Colonic mucosa (tissue), 4 donors: ENCODE measurements around the gene GREB1. TPM values are rescaled to one million over a fixed set of nuclear protein-coding genes. Genes with fewer than 3 reads are reported as not detected.

Source experiments
- DNase-seq: peaks from one replicate; pipeline ENCODE4 v3.0.0-alpha.2; 2020
- H3K27ac ChIP-seq: fragments of 200-600 bp; one replicate; pipeline ENCODE4 v1.8.0; 2021
- H3K27me3 ChIP-seq: fragments of 200-600 bp; one replicate; pipeline ENCODE4 v1.8.0; 2021
- H3K36me3 ChIP-seq: fragments of 200-600 bp; one replicate; pipeline ENCODE4 v1.8.0; 2021
- H3K4me1 ChIP-seq: fragments of 200-600 bp; one replicate; pipeline ENCODE4 v1.8.0; 2021; ENCODE audit warnings: mild to moderate bottlenecking
- H3K4me3 ChIP-seq: fragments of 200-600 bp; one replicate; pipeline ENCODE4 v1.8.0; 2021
- H3K9ac ChIP-seq, 2 donors: one replicate each; pipeline ENCODE4 v1.7.0; 2013; ENCODE audit warnings: control low read depth in 2 of 2, low read depth in 2 of 2, low read length in 2 of 2
- H3K9me3 ChIP-seq: fragments of 200-600 bp; one replicate; pipeline ENCODE4 v1.8.0; 2021
- CTCF ChIP-seq: fragments of 200-600 bp; IDR thresholded peaks from one replicate; pipeline ENCODE4 v1.8.0; 2022; ENCODE audit warnings: antibody characterized with exemption, mild to moderate bottlenecking
- intact Hi-C: fragments of 100-400 bp; cut with DNase I; formaldehyde crosslinking; loops from one replicate; pipeline ENCODE4 v1.14.1; 2022
- total RNA-seq, 2 donors: library from RNA; stranded (reverse); fragmentation: NEBNext Ultra II Directional in 1 of 2; extraction: Animal tissue kit (Norgen Biotek cat#: 25700) in 1 of 2; gene quantifications; one replicate each; pipeline ENCODE4 v1.2.1, GENCODE V29; 2021
- donor health status: healthy.
- donor health status: DM: no; HTN: no; CAD: no.
- donor health status: DM: no; HTN: no; CAD: no.

GREB1 gene
- total RNA-seq, 2 donors from 2014 or later = 0.77 to 1.1 TPM

DNA sequence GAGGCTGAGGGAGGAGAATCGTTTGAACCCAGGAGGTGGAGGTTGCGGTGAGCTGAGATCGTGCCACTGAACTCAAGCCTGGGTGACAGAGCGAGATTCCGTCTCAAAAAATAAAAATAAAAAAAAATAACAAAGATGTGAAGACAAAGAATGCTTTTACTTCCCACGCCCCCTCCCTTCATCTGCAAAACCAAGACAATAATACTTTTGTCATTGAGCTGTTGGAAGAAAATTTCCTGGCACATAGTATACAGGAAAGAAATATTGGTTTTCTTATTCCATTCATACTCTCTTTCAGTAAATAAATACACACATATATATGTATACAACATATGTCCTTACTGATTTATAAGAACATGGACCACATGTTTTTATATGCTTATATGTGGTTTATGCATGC, 12.2 kb downstream of the GREB1 start:
- Histone ChIP-seq H3K27ac (no peak overlapping the region), H3K36me3 (no peaks in the 10 kb centered on the region), H3K4me3 (no peak overlapping the region), H3K4me1 (no peaks in the 10 kb centered on the region), H3K9ac (no peak overlapping the region), H3K27me3 (no peaks in the 10 kb centered on the region), H3K9me3 (no peaks in the 10 kb centered on the region)
- TF ChIP-seq CTCF = no peak
- DNase-seq = no peak
- intact Hi-C loops = no loop called here

DNA sequence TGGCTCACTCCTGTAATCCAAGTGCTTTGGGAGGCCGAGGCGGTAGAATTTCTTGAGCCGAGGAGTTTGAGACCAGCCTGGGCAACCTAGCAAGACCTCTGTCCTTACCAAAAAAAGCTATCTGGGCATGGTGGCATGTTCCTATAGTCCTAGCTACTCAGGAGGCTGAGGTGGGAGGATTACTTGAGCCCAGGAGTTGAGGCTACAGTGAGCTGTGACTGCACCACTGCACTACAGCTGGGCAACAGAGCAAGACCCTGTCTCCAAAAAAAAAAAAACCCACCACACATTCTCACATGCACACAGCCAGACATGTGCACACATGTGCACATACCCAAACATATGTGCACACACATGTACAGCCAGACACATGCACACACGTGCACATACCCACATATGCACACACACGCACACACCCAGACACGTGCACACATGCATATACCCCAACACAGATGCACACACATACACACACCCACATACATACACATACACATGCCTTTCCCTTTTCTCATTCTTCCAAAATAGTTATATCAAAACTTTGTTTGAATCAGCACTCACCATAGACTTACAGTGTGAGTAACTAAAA, 14.2 kb downstream of the GREB1 start:
- no peak overlapping the region for H3K27ac ChIP-seq

GRCh38 chr2:11550302-11550701, 16.5 kb downstream of the GREB1 start:
- H3K9ac ChIP-seq = no peak overlapping the region
- DNase-seq = no peak
- no peak overlapping the region for H3K4me3 ChIP-seq

More for the DNA sequence above, 14.2 kb downstream of the GREB1 start:
- no peaks in the 10 kb centered on the region for H3K4me1 ChIP-seq
- no peaks in the 10 kb centered on the region for H3K36me3 ChIP-seq
- TF ChIP-seq CTCF = no peak
- no peak for DNase-seq
- H3K27me3 ChIP-seq = no peaks in the 10 kb centered on the region
- H3K4me3 ChIP-seq = no peak overlapping the region
- H3K9ac ChIP-seq = no peak overlapping the region
- intact Hi-C loops = no loop called here
- H3K9me3 ChIP-seq = no peaks in the 10 kb centered on the region

GRCh38 chr2:11550901-11551568, 17.2 kb downstream of the GREB1 start:
- DNase-seq = no peak
- Histone ChIP-seq H3K4me3 (no peak overlapping the region), H3K36me3 (no peaks in the 10 kb centered on the region), H3K27me3 (no peaks in the 10 kb centered on the region), H3K9ac (no peak overlapping the region), H3K9me3 (no peaks in the 10 kb centered on the region), H3K4me1 (no peaks in the 10 kb centered on the region), H3K27ac (no peak overlapping the region)
- no peak for TF ChIP-seq CTCF
- intact Hi-C loops = no loop called here

More at GRCh38 chr2:11550302-11550701, 16.5 kb downstream of the GREB1 start:
- no peak overlapping the region for H3K27ac ChIP-seq
- no peaks in the 10 kb centered on the region for H3K4me1 ChIP-seq
- TF ChIP-seq CTCF = no peak
- no peaks in the 10 kb centered on the region for H3K9me3 ChIP-seq
- intact Hi-C loops = no loop called here
- no peaks in the 10 kb centered on the region for H3K27me3 ChIP-seq
- no peaks in the 10 kb centered on the region for H3K36me3 ChIP-seq

- intact Hi-C loops = no loop called here
- Histone ChIP-seq H3K4me3 (no peak overlapping the region), H3K36me3 (no peaks in the 10 kb centered on the region), H3K27me3 (no peaks in the 10 kb centered on the region), H3K9ac (no peak overlapping the region), H3K27ac (no peak overlapping the region), H3K4me1 (no peaks in the 10 kb centered on the region), H3K9me3 (no peaks in the 10 kb centered on the region)
- no peak for TF ChIP-seq CTCF
- DNase-seq = no peak
These were observed 17.9 kb downstream of the GREB1 start for GRCh38 chr2:11551569-11552259.
